ENCODE data around the gene PRPSAP1.

Gene PRPSAP1

GRCh38 chr17:76353599-76354316 lies at the start of gene PRPSAP1:
Gene PRPSAP1, minus strand, starts transcription at chr17:76353916. Its CDS starts 213 bp downstream, at chr17:76353703.
- DNase-seq (ENCODE audit: low read depth, low spot score), result peak; percentile 96

- DNase-seq (ENCODE audit: low read depth, low spot score), result no peak
Measured at GRCh38 chr17:76402711-76403110, 49.0 kb upstream of the PRPSAP1 start.

GRCh38 chr17:76399175-76400172 lies 45.8 kb upstream of the PRPSAP1 start:
- DNase-seq (ENCODE audit: low read depth, low spot score), result no peak

GRCh38 chr17:76398523-76399174 lies 44.9 kb upstream of the PRPSAP1 start:
- DNase-seq (ENCODE audit: low read depth, low spot score), result no peak

GRCh38 chr17:76397687-76398522 lies 44.2 kb upstream of the PRPSAP1 start:
- DNase-seq (ENCODE audit: low read depth, low spot score), result peak; percentile 92

GRCh38 chr17:76397184-76397583 lies 43.5 kb upstream of the PRPSAP1 start:
- no peak for DNase-seq (ENCODE audit: low read depth, low spot score)

- no peak for DNase-seq (ENCODE audit: low read depth, low spot score)
Measured at GRCh38 chr17:76395980-76396379, 42.3 kb upstream of the PRPSAP1 start.

- DNase-seq (ENCODE audit: low read depth, low spot score), result no peak
Measured at GRCh38 chr17:76394166-76394565, 40.5 kb upstream of the PRPSAP1 start.

GRCh38 chr17:76391200-76391715 lies 37.5 kb upstream of the PRPSAP1 start:
- no peak for DNase-seq (ENCODE audit: low read depth, low spot score)

GRCh38 chr17:76390003-76390421 lies 36.3 kb upstream of the PRPSAP1 start:
- no peak for DNase-seq (ENCODE audit: low read depth, low spot score)

GRCh38 chr17:76388966-76389888 lies 35.5 kb upstream of the PRPSAP1 start:
- no peak for DNase-seq (ENCODE audit: low read depth, low spot score)

- no peak for DNase-seq (ENCODE audit: low read depth, low spot score)
Measured at GRCh38 chr17:76386966-76387765, 33.5 kb upstream of the PRPSAP1 start.

GRCh38 chr17:76385892-76386786 lies 32.4 kb upstream of the PRPSAP1 start:
- peak; percentile 86 for DNase-seq (ENCODE audit: low read depth, low spot score)

GRCh38 chr17:76384987-76385891 lies 31.5 kb upstream of the PRPSAP1 start:
- DNase-seq (ENCODE audit: low read depth, low spot score), result peak; percentile 64

- peak; percentile 92 for DNase-seq (ENCODE audit: low read depth, low spot score)
Measured at GRCh38 chr17:76384222-76384986, 30.7 kb upstream of the PRPSAP1 start, which contains the start of gene SPHK1. Gene SPHK1, plus strand, starts transcription at chr17:76384609. Its CDS starts 1,036 bp downstream, at chr17:76385645.
